Endothelial cell (in vitro differentiated cells): ENCODE data around the gene KIAA0040. TPM values are rescaled to one million over a fixed set of nuclear protein-coding genes. Genes with fewer than 3 reads are reported as not detected.

Experiments used
- DNase-seq: peaks from one replicate; pipeline ENCODE4 v3.0.0; 2021; ENCODE audit warnings: low spot score
- H3K27ac Mint-ChIP-seq: one replicate; pipeline ENCODE4 v1.8.0; 2021; ENCODE audit warnings: mixed read lengths, inconsistent platforms; ENCODE audit not compliant: unreplicated experiment
- H3K27me3 Mint-ChIP-seq: one replicate; pipeline ENCODE4 v1.8.0; 2021; ENCODE audit warnings: mild to moderate bottlenecking, moderate library complexity, mixed read lengths, inconsistent platforms; ENCODE audit not compliant: unreplicated experiment
- H3K36me3 Mint-ChIP-seq: one replicate; pipeline ENCODE4 v1.8.0; 2021; ENCODE audit warnings: mild to moderate bottlenecking, low read depth, mixed read lengths, inconsistent platforms; ENCODE audit not compliant: unreplicated experiment
- H3K4me1 Mint-ChIP-seq: one replicate; pipeline ENCODE4 v1.8.0; 2021; ENCODE audit warnings: mild to moderate bottlenecking, mixed read lengths, inconsistent platforms; ENCODE audit not compliant: unreplicated experiment
- H3K4me3 Mint-ChIP-seq: one replicate; pipeline ENCODE4 v1.8.0; 2021; ENCODE audit warnings: mild to moderate bottlenecking, mixed read lengths, inconsistent platforms; ENCODE audit not compliant: unreplicated experiment
- H3K9me3 Mint-ChIP-seq: one replicate; pipeline ENCODE4 v1.8.0; 2021; ENCODE audit warnings: mixed read lengths, inconsistent platforms; ENCODE audit not compliant: unreplicated experiment
- CTCF ChIP-seq: fragments of 200-600 bp; sonication (generic); IDR thresholded peaks from one replicate; pipeline ENCODE4 v1.5.0; 2021; ENCODE audit warnings: antibody characterized with exemption; ENCODE audit not compliant: unreplicated experiment
- total RNA-seq: library from RNA; stranded (reverse); fragmentation: NEBNext Ultra II Directional; extraction: Animal tissue kit (Norgen Biotek cat#: 25700); gene quantifications from one replicate; pipeline ENCODE4 v1.2.1, GENCODE V29; 2021; ENCODE audit not compliant: unreplicated experiment

The KIAA0040 gene
- total RNA-seq, 1 donor from 2014 or later: 4.1 TPM

GRCh38 chr1:175158170-175158591 lies 34.4 kb downstream of the KIAA0040 start:
- Mint-ChIP-seq H3K27me3 (peaks cover 6% of the 10 kb centered on the region), H3K36me3 (peaks cover 10% of the 10 kb centered on the region), H3K27ac (no peak overlapping the region), H3K4me1 (no peaks in the 10 kb centered on the region), H3K9me3 (no peaks in the 10 kb centered on the region), H3K4me3 (no peak overlapping the region)
- no peak for TF ChIP-seq CTCF
- DNase-seq: no peak

GRCh38 chr1:175157200-175157599 lies 35.4 kb downstream of the KIAA0040 start:
- peaks cover 6% of the 10 kb centered on the region for H3K27me3 Mint-ChIP-seq
- H3K36me3 Mint-ChIP-seq: peaks cover 11% of the 10 kb centered on the region
- no peak for TF ChIP-seq CTCF
- H3K4me1 Mint-ChIP-seq: no peaks in the 10 kb centered on the region
- no peak for DNase-seq
- H3K9me3 Mint-ChIP-seq: no peaks in the 10 kb centered on the region
- H3K27ac Mint-ChIP-seq: no peak overlapping the region
- H3K4me3 Mint-ChIP-seq: no peak overlapping the region

- H3K27me3 Mint-ChIP-seq: peaks cover 8% of the 10 kb centered on the region
- no peaks in the 10 kb centered on the region for H3K9me3 Mint-ChIP-seq
- no peak overlapping the region for H3K4me3 Mint-ChIP-seq
- no peak overlapping the region for H3K27ac Mint-ChIP-seq
- no peak for TF ChIP-seq CTCF
- no peak for DNase-seq
- H3K36me3 Mint-ChIP-seq: peaks cover 6% of the 10 kb centered on the region
- peaks cover 8% of the 10 kb centered on the region for H3K4me1 Mint-ChIP-seq
Measured at GRCh38 chr1:175155936-175156335, 36.6 kb downstream of the KIAA0040 start.

- H3K9me3 Mint-ChIP-seq: no peaks in the 10 kb centered on the region
- H3K4me3 Mint-ChIP-seq: no peak overlapping the region
- peaks cover 13% of the 10 kb centered on the region for H3K4me1 Mint-ChIP-seq
- no peak for TF ChIP-seq CTCF
- H3K27ac Mint-ChIP-seq: no peak overlapping the region
- DNase-seq: no peak
- H3K27me3 Mint-ChIP-seq: peaks cover 9% of the 10 kb centered on the region
- H3K36me3 Mint-ChIP-seq: peaks cover 5% of the 10 kb centered on the region
Measured at GRCh38 chr1:175155473-175155856, 37.1 kb downstream of the KIAA0040 start.

- Mint-ChIP-seq H3K4me3 (no peak overlapping the region), H3K27me3 (peaks cover 10% of the 10 kb centered on the region), H3K36me3 (peaks cover 5% of the 10 kb centered on the region), H3K4me1 (peaks cover 16% of the 10 kb centered on the region), H3K27ac (no peak overlapping the region), H3K9me3 (no peaks in the 10 kb centered on the region)
- peak; percentile 91 for TF ChIP-seq CTCF
- DNase-seq: peak; percentile 75
Measured at GRCh38 chr1:175154629-175155472, 37.7 kb downstream of the KIAA0040 start.
